K562 (cell line): ENCODE data around the gene EIF2S3. TPM values are rescaled to one million over a fixed set of nuclear protein-coding genes. Genes with fewer than 3 reads are reported as not detected.

Experiments
- ARID2 ChIP-seq: fragments of 450-650 bp; IDR thresholded peaks from 2 replicates; pipeline ENCODE4 v1.6.1; 2017; ENCODE audit warnings: antibody characterized with exemption, mild to moderate bottlenecking
- CC2D1A ChIP-seq: fragments of 450-650 bp; IDR thresholded peaks from 2 replicates; pipeline ENCODE4 v1.6.1; 2017; ENCODE audit warnings: mild to moderate bottlenecking
- CREM ChIP-seq: IDR thresholded peaks from 2 replicates; pipeline ENCODE4 v1.6.1; 2014; ENCODE audit warnings: antibody characterized with exemption, low read depth
- CSDE1 ChIP-seq, 2 experiments: fragments of 450-650 bp; IDR thresholded peaks; 2 replicates each; pipeline ENCODE4 v1.6.1; 2016; ENCODE audit warnings: mild to moderate bottlenecking in 1 of 2
- EHMT2 ChIP-seq: fragments of 450-650 bp; IDR thresholded peaks from 2 replicates; pipeline ENCODE4 v1.6.1; 2018; ENCODE audit warnings: antibody characterized with exemption
- FOXK2 ChIP-seq, 2 experiments: fragments of 450-650 bp; IDR thresholded peaks in 1 of 2; conservative IDR thresholded peaks in 1 of 2; 2 replicates each; pipeline ENCODE4 v1.6.1; 2016; ENCODE audit warnings: low read depth in 2 of 2, mild to moderate bottlenecking in 1 of 2
- HDAC1 ChIP-seq, 2 experiments: fragments of 450-650 bp; IDR thresholded peaks; 2 replicates each; pipeline ENCODE4 v1.6.1; 2016 to 2017; ENCODE audit warnings: inconsistent platforms in 1 of 2, mild to moderate bottlenecking in 1 of 2, moderate library complexity in 1 of 2
- HNRNPUL1 ChIP-seq: fragments of 200-400 bp; formaldehyde crosslinking; IDR thresholded peaks from 2 replicates; pipeline ENCODE4 v1.6.1; 2017; ENCODE audit warnings: low read length
- ILK ChIP-seq: fragments of 450-650 bp; IDR thresholded peaks from 2 replicates; pipeline ENCODE4 v1.6.1; 2016; ENCODE audit warnings: missing genetic modification characterization, low read depth, mild to moderate bottlenecking, missing compliant biosample characterization, moderate library complexity, borderline replicate concordance
- KLF1 ChIP-seq: fragments of 450-650 bp; IDR thresholded peaks from 2 replicates; pipeline ENCODE4 v1.6.1; 2016; ENCODE audit warnings: missing genetic modification characterization, missing compliant biosample characterization
- MYC ChIP-seq, 2 experiments: fragments of 250-450 bp in 1 of 2; sonication (Bioruptor Pico) in 1 of 2; IDR thresholded peaks; 2 replicates each; pipeline versions ENCODE4 v1.5.1 to v1.6.1; 2012 to 2021; ENCODE audit warnings: low read depth in 2 of 2, borderline replicate concordance in 1 of 2, improper control_type of control experiment in 1 of 2, low read length in 1 of 2, mild to moderate bottlenecking in 1 of 2, moderate library complexity in 1 of 2
- NR2F6 ChIP-seq: fragments of 450-650 bp; formaldehyde crosslinking; IDR thresholded peaks from 2 replicates; pipeline ENCODE4 v1.4.0; 2020; ENCODE audit warnings: mild to moderate bottlenecking
- POLR2AphosphoS5 ChIP-seq: IDR thresholded peaks from 2 replicates; pipeline ENCODE4 v1.6.1; 2011; ENCODE audit warnings: mild to moderate bottlenecking, low read depth, low read length, moderate library complexity; ENCODE audit not compliant: control insufficient read depth, insufficient read depth
- SREBF2 ChIP-seq: sonication (generic); formaldehyde crosslinking; IDR thresholded peaks from 2 replicates; pipeline ENCODE4 v1.4.0; 2020; ENCODE audit warnings: mild to moderate bottlenecking, missing genetic modification reagents
- TAL1 ChIP-seq: fragments of 450-650 bp; IDR thresholded peaks from 2 replicates; pipeline ENCODE4 v1.6.1; 2016; ENCODE audit warnings: mild to moderate bottlenecking
- TBP ChIP-seq: optimal IDR thresholded peaks from 2 replicates; pipeline ENCODE3; 2011; ENCODE audit warnings: low read depth, low read length, improper control_type of control experiment
- THRAP3 ChIP-seq: fragments of 450-650 bp; IDR thresholded peaks from 2 replicates; pipeline ENCODE4 v1.6.1; 2016; ENCODE audit warnings: mild to moderate bottlenecking, inconsistent platforms, borderline replicate concordance
- ZNF121 ChIP-seq: sonication (generic); formaldehyde crosslinking; conservative IDR thresholded peaks from 2 replicates; pipeline ENCODE4 v1.8.0; 2022; ENCODE audit warnings: missing genetic modification reagents
- polyA plus RNA-seq, 8 experiments: library from polyadenylated mRNA; depleted of rRNA in 4 of 8; stranded (reverse) in 5 of 8; unstranded in 3 of 8; fragments of >200 nt; fragmentation: Nextera tagmentation in 2 of 8; fragmentation: Illumina TruSeq in 1 of 8; extraction: Ambion mirVana in 2 of 8; extraction: Trizol in 1 of 8; gene quantifications; 2 replicates each; pipeline versions ENCODE4 v1.2.1 to v1.2.3, GENCODE V29; 2011 to 2014; ENCODE audit warnings: inconsistent platforms in 1 of 8, missing spikeins in 1 of 8
- total RNA-seq, 7 experiments: library from RNA; depleted of rRNA in 6 of 7; stranded (reverse); fragments of >200 nt in 6 of 7; fragmentation: Illumina TruSeq in 2 of 7; extraction: Trizol in 2 of 7; gene quantifications; 2 replicates each; pipeline versions ENCODE4 v1.2.1 to v1.2.3, GENCODE V29; 2011 to 2021; ENCODE audit warnings: low replicate concordance in 1 of 7
- TF ChIP-seq, protein P1 (sequence below): fragments of 200-800 bp; sonication (Bioruptor generic); IDR thresholded peaks from 2 replicates; pipeline ENCODE4 v1.6.1; 2016; ENCODE audit warnings: missing genetic modification characterization, missing compliant biosample characterization
- TF ChIP-seq, protein P2 (sequence below): sonication (generic); formaldehyde crosslinking; IDR thresholded peaks from 2 replicates; pipeline ENCODE4 v1.8.0; 2023; ENCODE audit warnings: mild to moderate bottlenecking, missing genetic modification reagents
- TF ChIP-seq, protein P3 (sequence below): fragments of 450-650 bp; IDR thresholded peaks from 2 replicates; pipeline ENCODE4 v1.6.1; 2016; ENCODE audit warnings: antibody characterized with exemption

The EIF2S3 gene
- total and polyA plus RNA-seq, 9 of the 15 experiments (the other 6 are each of a cell fraction or from before 2014, with no cell fraction given) = 148 to 439 (median 275) TPM

DNA sequence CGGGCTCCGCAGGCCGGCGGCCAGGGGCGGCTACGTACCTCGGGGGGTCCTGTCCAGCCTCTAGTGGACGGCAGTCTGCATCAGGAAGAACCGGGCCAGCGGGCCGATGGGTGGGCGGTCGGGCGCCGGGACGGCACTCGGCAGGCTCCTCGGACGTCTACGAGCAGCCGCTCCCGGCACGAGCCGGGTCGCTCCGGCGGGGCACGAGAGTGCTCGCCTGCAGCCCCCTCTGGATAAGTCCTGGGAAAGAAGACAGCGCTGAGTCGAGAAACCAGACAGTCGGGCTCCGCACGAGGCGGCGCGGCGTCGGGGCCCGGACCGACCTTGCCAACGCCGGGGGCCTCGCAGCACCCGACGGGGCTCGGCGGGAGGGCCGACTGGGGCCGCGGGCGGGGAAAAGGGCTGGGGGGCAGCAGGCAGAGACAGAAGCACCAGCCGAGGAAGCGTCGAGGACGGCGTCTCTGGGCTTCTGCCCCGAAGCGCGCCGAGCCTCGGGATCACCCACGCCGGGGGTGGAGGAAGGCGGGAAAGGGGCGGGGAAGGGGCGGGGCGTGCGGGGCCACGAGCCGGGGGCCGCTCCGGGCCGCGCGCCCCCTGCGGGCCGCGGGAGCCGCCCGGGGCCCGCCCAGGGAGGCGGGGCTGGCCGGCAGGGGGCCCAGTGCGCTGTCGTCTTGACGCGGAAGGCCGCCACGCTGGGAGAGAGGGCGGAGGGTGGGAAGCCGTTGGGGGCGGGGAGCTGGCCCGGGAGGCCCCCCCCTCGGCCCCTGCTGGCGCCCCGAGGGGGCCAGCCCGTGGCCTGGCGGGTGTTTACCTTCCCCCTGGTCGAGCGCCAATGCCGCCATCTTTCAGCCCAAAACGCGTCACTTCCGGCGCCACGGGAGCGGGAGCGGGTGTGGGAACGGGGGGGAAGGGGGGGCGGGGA lies 29.7 kb upstream of the EIF2S3 start (continued):
- TF ChIP-seq TBP (peak; percentile 95), MYC (IDR thresholded peaks at IDR 0.05; ENCODE audit: low read depth, low read length) (no peak; the same call in 1 of the 2 replicates), MYC (CRISPR knock-in tag; IDR thresholded peaks at IDR 0.05; ENCODE audit: borderline replicate concordance, low read depth) (no peak), POLR2AphosphoS5 (peak; percentile 96), TAL1 (no peak), NR2F6 (CRISPR knock-in tag) (no peak), CSDE1 (IDR thresholded peaks at IDR 0.05) (no peak), SREBF2 (CRISPR knock-in tag) (no peak), ARID2 (no peak), FOXK2 (conservative IDR thresholded peaks at IDR 0.05 in 1 of 2, IDR thresholded peaks at IDR 0.05 in 1 of 2; ENCODE audit: low read depth in 2 of 2) (peak; percentile 88), HNRNPUL1 (no peak), CC2D1A (no peak), EHMT2 (no peak), KLF1 (no peak), ZNF121 (CRISPR knock-in tag) (no peak), CREM (peak; percentile 92), THRAP3 (no peak), HDAC1 (IDR thresholded peaks at IDR 0.05) (no peak), ILK (no peak)
- TF ChIP-seq, protein P1, sequence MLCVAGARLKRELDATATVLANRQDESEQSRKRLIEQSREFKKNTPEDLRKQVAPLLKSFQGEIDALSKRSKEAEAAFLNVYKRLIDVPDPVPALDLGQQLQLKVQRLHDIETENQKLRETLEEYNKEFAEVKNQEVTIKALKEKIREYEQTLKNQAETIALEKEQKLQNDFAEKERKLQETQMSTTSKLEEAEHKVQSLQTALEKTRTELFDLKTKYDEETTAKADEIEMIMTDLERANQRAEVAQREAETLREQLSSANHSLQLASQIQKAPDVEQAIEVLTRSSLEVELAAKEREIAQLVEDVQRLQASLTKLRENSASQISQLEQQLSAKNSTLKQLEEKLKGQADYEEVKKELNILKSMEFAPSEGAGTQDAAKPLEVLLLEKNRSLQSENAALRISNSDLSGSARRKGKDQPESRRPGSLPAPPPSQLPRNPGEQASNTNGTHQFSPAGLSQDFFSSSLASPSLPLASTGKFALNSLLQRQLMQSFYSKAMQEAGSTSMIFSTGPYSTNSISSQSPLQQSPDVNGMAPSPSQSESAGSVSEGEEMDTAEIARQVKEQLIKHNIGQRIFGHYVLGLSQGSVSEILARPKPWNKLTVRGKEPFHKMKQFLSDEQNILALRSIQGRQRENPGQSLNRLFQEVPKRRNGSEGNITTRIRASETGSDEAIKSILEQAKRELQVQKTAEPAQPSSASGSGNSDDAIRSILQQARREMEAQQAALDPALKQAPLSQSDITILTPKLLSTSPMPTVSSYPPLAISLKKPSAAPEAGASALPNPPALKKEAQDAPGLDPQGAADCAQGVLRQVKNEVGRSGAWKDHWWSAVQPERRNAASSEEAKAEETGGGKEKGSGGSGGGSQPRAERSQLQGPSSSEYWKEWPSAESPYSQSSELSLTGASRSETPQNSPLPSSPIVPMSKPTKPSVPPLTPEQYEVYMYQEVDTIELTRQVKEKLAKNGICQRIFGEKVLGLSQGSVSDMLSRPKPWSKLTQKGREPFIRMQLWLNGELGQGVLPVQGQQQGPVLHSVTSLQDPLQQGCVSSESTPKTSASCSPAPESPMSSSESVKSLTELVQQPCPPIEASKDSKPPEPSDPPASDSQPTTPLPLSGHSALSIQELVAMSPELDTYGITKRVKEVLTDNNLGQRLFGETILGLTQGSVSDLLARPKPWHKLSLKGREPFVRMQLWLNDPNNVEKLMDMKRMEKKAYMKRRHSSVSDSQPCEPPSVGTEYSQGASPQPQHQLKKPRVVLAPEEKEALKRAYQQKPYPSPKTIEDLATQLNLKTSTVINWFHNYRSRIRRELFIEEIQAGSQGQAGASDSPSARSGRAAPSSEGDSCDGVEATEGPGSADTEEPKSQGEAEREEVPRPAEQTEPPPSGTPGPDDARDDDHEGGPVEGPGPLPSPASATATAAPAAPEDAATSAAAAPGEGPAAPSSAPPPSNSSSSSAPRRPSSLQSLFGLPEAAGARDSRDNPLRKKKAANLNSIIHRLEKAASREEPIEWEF (CRISPR knock-in tag) = no peak
- TF ChIP-seq, protein P2, sequence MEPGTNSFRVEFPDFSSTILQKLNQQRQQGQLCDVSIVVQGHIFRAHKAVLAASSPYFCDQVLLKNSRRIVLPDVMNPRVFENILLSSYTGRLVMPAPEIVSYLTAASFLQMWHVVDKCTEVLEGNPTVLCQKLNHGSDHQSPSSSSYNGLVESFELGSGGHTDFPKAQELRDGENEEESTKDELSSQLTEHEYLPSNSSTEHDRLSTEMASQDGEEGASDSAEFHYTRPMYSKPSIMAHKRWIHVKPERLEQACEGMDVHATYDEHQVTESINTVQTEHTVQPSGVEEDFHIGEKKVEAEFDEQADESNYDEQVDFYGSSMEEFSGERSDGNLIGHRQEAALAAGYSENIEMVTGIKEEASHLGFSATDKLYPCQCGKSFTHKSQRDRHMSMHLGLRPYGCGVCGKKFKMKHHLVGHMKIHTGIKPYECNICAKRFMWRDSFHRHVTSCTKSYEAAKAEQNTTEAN = no peak
- TF ChIP-seq, protein P3, sequence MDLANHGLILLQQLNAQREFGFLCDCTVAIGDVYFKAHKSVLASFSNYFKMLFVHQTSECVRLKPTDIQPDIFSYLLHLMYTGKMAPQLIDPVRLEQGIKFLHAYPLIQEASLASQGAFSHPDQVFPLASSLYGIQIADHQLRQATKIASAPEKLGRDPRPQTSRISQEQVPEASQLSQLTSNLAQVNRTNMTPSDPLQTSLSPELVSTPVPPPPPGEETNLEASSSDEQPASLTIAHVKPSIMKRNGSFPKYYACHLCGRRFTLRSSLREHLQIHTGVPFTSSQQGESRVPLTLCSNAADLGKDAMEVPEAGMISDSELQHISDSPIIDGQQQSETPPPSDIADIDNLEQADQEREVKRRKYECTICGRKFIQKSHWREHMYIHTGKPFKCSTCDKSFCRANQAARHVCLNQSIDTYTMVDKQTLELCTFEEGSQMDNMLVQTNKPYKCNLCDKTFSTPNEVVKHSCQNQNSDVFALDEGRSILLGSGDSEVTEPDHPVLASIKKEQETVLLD = no peak
